ENCODE results near the gene ADARB2. TPM values are rescaled to one million over a fixed set of nuclear protein-coding genes. Genes with fewer than 3 reads are reported as not detected.

ADARB2 gene
- polyA plus RNA-seq, 6 donors from 2014 or later = 0.10 to 0.12 TPM; not detected in 4

DNA sequence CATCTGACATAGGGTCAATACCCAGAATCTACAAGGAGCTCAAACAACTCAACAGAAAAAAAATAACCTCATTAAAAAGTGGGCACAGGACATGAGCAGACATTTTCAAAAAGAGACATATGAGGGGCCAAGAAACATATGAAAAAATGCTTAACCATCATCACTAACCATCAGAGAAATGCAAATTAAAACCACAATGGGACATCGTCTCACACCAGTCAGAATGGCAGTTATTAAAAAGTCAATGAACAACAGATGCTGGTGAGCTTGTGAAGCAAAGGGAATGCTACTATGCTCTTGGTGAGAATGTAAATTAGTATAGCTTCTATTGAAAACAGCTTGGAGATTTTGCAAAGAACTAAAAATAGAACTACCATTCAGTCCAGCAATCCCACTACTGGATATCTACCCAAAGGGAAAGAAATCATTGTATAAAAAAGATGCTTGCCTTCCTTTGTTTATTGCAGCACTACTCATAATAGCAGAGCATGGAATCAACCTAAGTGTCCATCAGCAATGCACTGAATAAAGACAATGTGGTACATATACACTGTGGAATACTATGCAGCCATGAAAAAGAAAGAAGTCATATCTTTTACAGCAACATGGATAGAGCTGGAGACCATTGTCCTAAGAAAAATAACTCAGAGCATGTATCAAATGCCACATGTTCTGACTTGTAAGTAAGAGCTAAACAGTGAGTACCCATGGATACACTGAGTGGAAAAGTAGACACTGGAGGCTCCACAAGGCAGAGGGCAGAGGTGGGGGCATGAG, 139.8 kb downstream of the ADARB2 start:
- Mint-ChIP-seq H3K4me3 (peak overlapping the region in 1 of 8 donors; percentile 22), H3K4me1 (peaks cover 0 to 8% (median 0%) of the 10 kb centered on the region in 3 donors), H3K27me3 (peaks cover 35 to 41% (median 38%) of the 10 kb centered on the region in 3 donors), H3K27ac (no peak overlapping the region), H3K36me3 (no peaks in the 10 kb centered on the region), H3K9me3 (peaks cover 0 to 3% (median 0%) of the 10 kb centered on the region in 7 donors)
- no peak for ATAC-seq (ENCODE audit: low read depth in 2 of 2)
- no peak for DNase-seq

- ATAC-seq (ENCODE audit: low read depth in 2 of 2) = no peak
Measured at GRCh38 chr10:1596482-1597099, 140.7 kb downstream of the ADARB2 start.

DNA sequence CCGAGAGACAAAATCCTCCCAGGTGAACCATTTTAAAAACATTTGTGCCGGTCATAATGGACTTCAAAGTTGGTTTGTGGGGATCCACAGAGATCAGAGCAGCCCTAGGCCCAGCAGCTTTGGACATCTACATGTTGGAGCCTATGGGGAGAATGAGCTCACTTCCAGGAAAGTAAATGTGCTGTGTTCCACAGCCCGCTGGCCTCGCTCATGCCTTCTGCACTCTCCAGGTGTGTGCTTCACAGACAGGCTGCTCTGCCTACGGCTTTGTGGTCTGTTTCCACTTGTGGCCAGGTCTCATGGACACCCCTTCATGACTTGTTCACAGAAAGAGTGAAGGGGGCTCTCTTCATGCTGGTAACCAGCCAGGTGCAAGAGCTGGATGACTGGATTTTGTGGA, 141.6 kb downstream of the ADARB2 start:
- H3K4me1 Mint-ChIP-seq = peaks cover 0 to 8% (median 0%) of the 10 kb centered on the region in 3 donors
- H3K27ac Mint-ChIP-seq = no peak overlapping the region
- H3K9me3 Mint-ChIP-seq = peaks cover 0 to 3% (median 0%) of the 10 kb centered on the region in 7 donors
- no peaks in the 10 kb centered on the region for H3K36me3 Mint-ChIP-seq
- ATAC-seq (ENCODE audit: low read depth in 2 of 2) (no peak), DNase-seq (no peak)
- H3K4me3 Mint-ChIP-seq = no peak overlapping the region
- peaks cover 34 to 41% (median 38%) of the 10 kb centered on the region in 3 donors for H3K27me3 Mint-ChIP-seq

More at GRCh38 chr10:1596482-1597099, 140.7 kb downstream of the ADARB2 start:
- no peak for DNase-seq
- H3K9me3 Mint-ChIP-seq = peaks cover 0 to 3% (median 0%) of the 10 kb centered on the region in 7 donors
- no peak overlapping the region for H3K27ac Mint-ChIP-seq
- H3K27me3 Mint-ChIP-seq = peaks cover 34 to 41% (median 38%) of the 10 kb centered on the region in 3 donors
- peak overlapping the region in 1 of 8 donors; percentile 48 for H3K4me3 Mint-ChIP-seq
- peaks cover 0 to 8% (median 0%) of the 10 kb centered on the region in 3 donors for H3K4me1 Mint-ChIP-seq
- H3K36me3 Mint-ChIP-seq = no peaks in the 10 kb centered on the region

DNA sequence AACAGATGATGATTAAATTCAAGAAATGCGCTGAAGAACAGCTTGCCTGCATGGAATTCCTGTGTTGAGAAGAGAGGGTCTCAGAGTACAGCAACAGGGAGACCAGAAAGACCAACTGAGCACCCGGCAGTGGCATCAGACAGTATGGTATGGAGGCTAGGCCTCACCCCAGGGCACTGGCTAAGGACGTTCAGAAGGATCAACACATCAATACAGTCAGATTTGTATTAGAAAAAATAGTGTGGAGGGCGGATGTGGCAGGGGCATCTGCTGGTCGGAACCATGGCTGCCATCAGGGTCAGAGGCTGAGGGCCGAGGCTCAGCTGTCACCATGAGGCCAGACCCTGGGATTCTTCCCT, 142.1 kb downstream of the ADARB2 start:
- no peak for ATAC-seq (ENCODE audit: low read depth in 2 of 2)
- Mint-ChIP-seq H3K4me3 (no peak overlapping the region), H3K36me3 (no peaks in the 10 kb centered on the region), H3K4me1 (peaks cover 0 to 8% (median 0%) of the 10 kb centered on the region in 3 donors), H3K9me3 (peaks cover 0 to 3% (median 0%) of the 10 kb centered on the region in 7 donors), H3K27ac (no peak overlapping the region), H3K27me3 (peaks cover 34 to 41% (median 38%) of the 10 kb centered on the region in 3 donors)
- no peak for DNase-seq

GRCh38 chr10:1594372-1595241, 142.7 kb downstream of the ADARB2 start:
- Mint-ChIP-seq H3K9me3 (peaks cover 0 to 3% (median 0%) of the 10 kb centered on the region in 7 donors), H3K27ac (peak overlapping the region in 1 of 6 donors; percentile 80), H3K4me3 (no peak overlapping the region), H3K36me3 (no peaks in the 10 kb centered on the region), H3K27me3 (peaks cover 34 to 41% (median 38%) of the 10 kb centered on the region in 3 donors), H3K4me1 (peaks cover 0 to 8% (median 0%) of the 10 kb centered on the region in 3 donors)
- ATAC-seq (ENCODE audit: low read depth in 2 of 2) = no peak
- DNase-seq = no peak

DNA sequence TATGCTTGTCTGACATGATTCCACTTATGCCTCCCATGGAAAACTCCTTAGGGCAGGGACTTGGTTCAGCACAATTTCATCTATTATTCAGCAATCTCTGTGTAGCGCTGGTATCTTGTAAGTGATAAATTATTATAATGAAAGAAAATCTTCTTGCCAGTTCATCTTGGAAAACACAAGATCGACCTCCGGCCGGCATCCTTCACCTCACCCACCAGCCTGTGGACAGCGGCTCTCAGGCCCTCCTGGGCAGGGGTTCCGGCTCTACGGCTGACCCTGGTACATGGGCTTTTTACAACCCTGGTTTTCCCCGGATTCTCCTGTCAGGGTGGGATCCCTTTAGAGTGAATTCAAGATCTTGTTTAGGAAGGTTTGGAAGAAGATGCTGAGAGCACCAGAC, 145.6 kb downstream of the ADARB2 start:
- no peak for ATAC-seq (ENCODE audit: low read depth in 2 of 2)

GRCh38 chr10:1591045-1591444, 146.3 kb downstream of the ADARB2 start:
- no peak for DNase-seq
- ATAC-seq (ENCODE audit: low read depth in 2 of 2) = no peak
- peaks cover 0 to 11% of the 10 kb centered on the region in 2 donors for H3K36me3 Mint-ChIP-seq
- H3K4me1 Mint-ChIP-seq = peaks cover 0 to 4% (median 0%) of the 10 kb centered on the region in 3 donors
- no peak overlapping the region for H3K4me3 Mint-ChIP-seq
- peaks cover 7 to 28% (median 13%) of the 10 kb centered on the region in 7 donors for H3K9me3 Mint-ChIP-seq
- H3K27me3 Mint-ChIP-seq = peaks cover 19 to 28% (median 19%) of the 10 kb centered on the region in 3 donors
- no peak overlapping the region for H3K27ac Mint-ChIP-seq

More for the DNA sequence above, 145.6 kb downstream of the ADARB2 start:
- Mint-ChIP-seq H3K4me1 (peaks cover 0 to 4% (median 0%) of the 10 kb centered on the region in 3 donors), H3K27ac (no peak overlapping the region), H3K9me3 (peaks cover 7 to 22% (median 15%) of the 10 kb centered on the region in 7 donors), H3K36me3 (peaks cover 0 to 11% of the 10 kb centered on the region in 2 donors), H3K27me3 (peaks cover 26 to 35% (median 26%) of the 10 kb centered on the region in 3 donors), H3K4me3 (no peak overlapping the region)
- DNase-seq = no peak

- no peak overlapping the region for H3K4me3 Mint-ChIP-seq
- peaks cover 0 to 4% (median 0%) of the 10 kb centered on the region in 3 donors for H3K4me1 Mint-ChIP-seq
- peaks cover 8 to 15% (median 9%) of the 10 kb centered on the region in 3 donors for H3K27me3 Mint-ChIP-seq
- no peak overlapping the region for H3K27ac Mint-ChIP-seq
- peaks cover 0 to 11% of the 10 kb centered on the region in 2 donors for H3K36me3 Mint-ChIP-seq
- peaks cover 7 to 28% (median 13%) of the 10 kb centered on the region in 7 donors for H3K9me3 Mint-ChIP-seq
- ATAC-seq (ENCODE audit: low read depth in 2 of 2) (no peak), DNase-seq (no peak)
Measured at GRCh38 chr10:1589257-1589656, 148.1 kb downstream of the ADARB2 start.

DNA sequence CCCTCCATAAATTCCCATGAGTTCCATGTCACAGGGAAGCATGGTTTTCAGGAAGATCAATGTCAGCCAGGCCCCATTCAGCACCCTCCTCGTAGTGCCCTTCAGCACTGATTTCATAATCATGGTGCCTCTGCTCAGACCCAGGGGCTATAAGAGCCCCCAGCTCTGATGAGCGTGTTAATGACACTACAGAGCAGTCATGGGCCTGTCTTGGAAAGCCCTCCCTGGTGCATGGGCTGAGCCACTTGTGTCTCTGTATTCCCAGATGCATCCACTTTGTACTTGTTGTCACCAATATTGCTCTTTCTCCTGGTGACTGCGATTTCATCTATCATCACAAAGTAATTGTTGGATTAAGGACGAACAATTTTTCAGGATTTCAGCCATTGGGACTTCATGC, 154.6 kb downstream of the ADARB2 start:
- Mint-ChIP-seq H3K4me1 (peaks cover 21 to 46% (median 22%) of the 10 kb centered on the region in 3 donors), H3K36me3 (peaks cover 0 to 4% of the 10 kb centered on the region in 2 donors), H3K27ac (peak overlapping the region in 1 of 6 donors; percentile 75), H3K4me3 (no peak overlapping the region), H3K27me3 (peaks cover 0 to 8% (median 5%) of the 10 kb centered on the region in 3 donors), H3K9me3 (peaks cover 0 to 16% (median 9%) of the 10 kb centered on the region in 7 donors)
- ATAC-seq (ENCODE audit: low read depth in 2 of 2) (no peak), DNase-seq (no peak)

- DNase-seq = no peak
- Mint-ChIP-seq H3K4me3 (peak overlapping the region in 2 of 8 donors; percentile 17 to 26), H3K27ac (no peak overlapping the region), H3K27me3 (peaks cover 0 to 9% (median 8%) of the 10 kb centered on the region in 3 donors), H3K9me3 (peaks cover 0 to under 1% (median 0%) of the 10 kb centered on the region in 7 donors), H3K4me1 (peaks cover 36 to 61% (median 36%) of the 10 kb centered on the region in 3 donors), H3K36me3 (no peaks in the 10 kb centered on the region)
- ATAC-seq (ENCODE audit: low read depth in 2 of 2) = no peak
Measured at GRCh38 chr10:1581189-1581588, 156.1 kb downstream of the ADARB2 start.

DNA sequence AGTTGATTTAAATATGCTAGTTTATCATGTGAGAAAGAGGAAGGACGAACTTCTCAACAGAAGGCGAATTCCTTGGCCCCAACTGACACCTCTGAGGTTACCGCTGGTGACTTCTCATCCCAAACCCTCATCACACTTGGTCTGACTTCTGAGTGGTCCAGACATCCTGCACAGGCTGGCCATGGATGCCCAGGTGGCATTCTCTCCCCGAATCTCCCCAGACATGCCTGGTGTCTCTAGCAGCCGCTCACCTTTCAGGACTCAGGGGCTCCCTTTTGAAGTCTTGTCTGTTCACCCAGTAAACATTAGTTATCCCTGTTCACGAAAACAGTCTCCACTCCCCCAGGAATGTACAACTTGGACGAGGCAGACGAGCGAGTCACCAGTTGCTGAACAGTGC, 157.7 kb downstream of the ADARB2 start:
- no peaks in the 10 kb centered on the region for H3K36me3 Mint-ChIP-seq
- peaks cover 50 to 75% (median 51%) of the 10 kb centered on the region in 3 donors for H3K4me1 Mint-ChIP-seq
- H3K27ac Mint-ChIP-seq = peak overlapping the region in 4 of 6 donors; percentile 8 to 47 (median 27)
- DNase-seq (no peak), ATAC-seq (ENCODE audit: low read depth in 2 of 2) (no peak)
- H3K27me3 Mint-ChIP-seq = peaks cover 9 to 16% (median 10%) of the 10 kb centered on the region in 3 donors
- H3K4me3 Mint-ChIP-seq = peak overlapping the region in 1 of 8 donors; percentile 48
- H3K9me3 Mint-ChIP-seq = no peaks in the 10 kb centered on the region

- no peak for ATAC-seq (ENCODE audit: low read depth in 2 of 2)
- Mint-ChIP-seq H3K9me3 (no peaks in the 10 kb centered on the region), H3K36me3 (no peaks in the 10 kb centered on the region), H3K4me1 (peaks cover 54 to 77% (median 57%) of the 10 kb centered on the region in 3 donors), H3K27me3 (peaks cover 14 to 17% (median 15%) of the 10 kb centered on the region in 3 donors), H3K4me3 (peak overlapping the region in 1 of 8 donors; percentile 29), H3K27ac (peak overlapping the region in 2 of 6 donors; percentile 47 to 74)
- DNase-seq = no peak
Measured at GRCh38 chr10:1579141-1579491, 158.2 kb downstream of the ADARB2 start.
